Activated B cell treated with CpG ODN at 0.5 μM for 24 hours (primary cell): ENCODE results near the gene TRIM9. TPM values are rescaled to one million over a fixed set of nuclear protein-coding genes. Genes with fewer than 3 reads are reported as not detected.

Source experiments
- ATAC-seq: fragments of 200-7000 bp; cut with Tn5 transposase; one replicate; pipeline ENCODE4 v1.10.0; 2021; ENCODE audit warnings: low read depth, mild to moderate bottlenecking, moderate library complexity
- CTCF ChIA-PET: fragments of 350-600 bp; sonication (Branson Sonifier 250); formaldehyde crosslinking; loops from one replicate; lab custom pipeline; 2021; ENCODE audit warnings: antibody characterized with exemption; lab: Charles Lee
- POLR2A ChIA-PET: fragments of 350-600 bp; sonication (Branson Sonifier 250); formaldehyde crosslinking; loops from one replicate; lab custom pipeline; 2021; ENCODE audit warnings: antibody characterized with exemption; lab: Charles Lee
- DNase-seq: peaks from one replicate; pipeline ENCODE4 v3.0.0; 2022
- H3K27ac Mint-ChIP-seq: one replicate; pipeline ENCODE4 v1.8.0; 2020; ENCODE audit warnings: mixed read lengths
- H3K27me3 Mint-ChIP-seq: one replicate; pipeline ENCODE4 v1.8.0; 2021; ENCODE audit warnings: mixed read lengths
- H3K36me3 Mint-ChIP-seq: one replicate; pipeline ENCODE4 v1.8.0; 2021; ENCODE audit warnings: low read depth, mixed read lengths
- H3K4me1 Mint-ChIP-seq: one replicate; pipeline ENCODE4 v1.8.0; 2021; ENCODE audit warnings: mixed read lengths
- H3K4me3 Mint-ChIP-seq: one replicate; pipeline ENCODE4 v1.8.0; 2020; ENCODE audit warnings: mild to moderate bottlenecking, mixed read lengths
- H3K9me3 Mint-ChIP-seq: one replicate; pipeline ENCODE4 v1.8.0; 2020; ENCODE audit warnings: mixed read lengths
- intact Hi-C: fragments of 100-400 bp; cut with micrococcal nuclease; formaldehyde crosslinking; loops from one replicate; pipeline ENCODE4 v1.15.1; 2024
- total RNA-seq: library from RNA; stranded (reverse); gene quantifications from 2 replicates; pipeline ENCODE4 v1.2.3, GENCODE V29; 2022
- TF ChIP-seq, protein P1 (sequence below): fragments of 200-600 bp; IDR thresholded peaks from one replicate; pipeline ENCODE4 v1.8.0; 2022; ENCODE audit warnings: antibody characterized with exemption, mild to moderate bottlenecking

The TRIM9 gene
- total RNA-seq, 1 donor from 2014 or later, result 0.67 TPM

GRCh38 chr14:51014625-51015024 lies 80.3 kb downstream of the TRIM9 start:
- no peaks in the 10 kb centered on the region for H3K36me3 Mint-ChIP-seq
- no peaks in the 10 kb centered on the region for H3K27me3 Mint-ChIP-seq
- TF ChIP-seq, protein P1, sequence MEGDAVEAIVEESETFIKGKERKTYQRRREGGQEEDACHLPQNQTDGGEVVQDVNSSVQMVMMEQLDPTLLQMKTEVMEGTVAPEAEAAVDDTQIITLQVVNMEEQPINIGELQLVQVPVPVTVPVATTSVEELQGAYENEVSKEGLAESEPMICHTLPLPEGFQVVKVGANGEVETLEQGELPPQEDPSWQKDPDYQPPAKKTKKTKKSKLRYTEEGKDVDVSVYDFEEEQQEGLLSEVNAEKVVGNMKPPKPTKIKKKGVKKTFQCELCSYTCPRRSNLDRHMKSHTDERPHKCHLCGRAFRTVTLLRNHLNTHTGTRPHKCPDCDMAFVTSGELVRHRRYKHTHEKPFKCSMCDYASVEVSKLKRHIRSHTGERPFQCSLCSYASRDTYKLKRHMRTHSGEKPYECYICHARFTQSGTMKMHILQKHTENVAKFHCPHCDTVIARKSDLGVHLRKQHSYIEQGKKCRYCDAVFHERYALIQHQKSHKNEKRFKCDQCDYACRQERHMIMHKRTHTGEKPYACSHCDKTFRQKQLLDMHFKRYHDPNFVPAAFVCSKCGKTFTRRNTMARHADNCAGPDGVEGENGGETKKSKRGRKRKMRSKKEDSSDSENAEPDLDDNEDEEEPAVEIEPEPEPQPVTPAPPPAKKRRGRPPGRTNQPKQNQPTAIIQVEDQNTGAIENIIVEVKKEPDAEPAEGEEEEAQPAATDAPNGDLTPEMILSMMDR, result no peak
- ChIA-PET CTCF (no interaction called here), POLR2A (interaction anchor here (0.7 kb wide), 1 partner anchor 1501 kb away, joined by 3 read pairs; no protein-coding TSS in a partner anchor)
- no peak overlapping the region for H3K27ac Mint-ChIP-seq
- DNase-seq (no peak), ATAC-seq (no peak)
- no peaks in the 10 kb centered on the region for H3K4me1 Mint-ChIP-seq
- intact Hi-C loops, result no loop called here
- no peak overlapping the region for H3K4me3 Mint-ChIP-seq
- H3K9me3 Mint-ChIP-seq, result no peaks in the 10 kb centered on the region

DNA sequence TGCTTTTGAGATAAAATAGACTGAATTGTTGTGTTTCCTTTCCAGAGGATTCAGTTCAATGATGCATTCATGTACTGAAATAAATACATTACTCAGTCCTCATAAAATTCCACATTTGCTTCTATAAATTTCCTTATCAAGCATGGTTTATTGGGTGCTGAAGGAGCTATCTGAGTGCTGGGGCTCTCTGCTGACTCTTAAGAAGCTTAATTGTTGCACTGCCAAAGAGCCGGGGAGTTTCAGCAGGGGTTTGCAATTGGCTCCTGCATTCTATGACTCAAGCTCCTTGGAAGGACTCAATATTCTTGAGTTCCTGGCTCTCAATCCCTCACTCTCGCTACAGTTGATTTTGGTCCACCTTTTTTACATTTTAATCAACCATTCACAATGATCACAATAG lies 80.8 kb downstream of the TRIM9 start:
- intact Hi-C loops, result no loop called here
- H3K27ac Mint-ChIP-seq, result no peak overlapping the region
- ChIA-PET CTCF (no interaction called here), POLR2A (no interaction called here)
- DNase-seq (no peak), ATAC-seq (no peak)
- H3K4me1 Mint-ChIP-seq, result no peaks in the 10 kb centered on the region
- no peaks in the 10 kb centered on the region for H3K27me3 Mint-ChIP-seq
- no peaks in the 10 kb centered on the region for H3K9me3 Mint-ChIP-seq
- TF ChIP-seq, protein P1, result no peak
- H3K36me3 Mint-ChIP-seq, result no peaks in the 10 kb centered on the region
- no peak overlapping the region for H3K4me3 Mint-ChIP-seq

- intact Hi-C loops, result no loop called here
- H3K9me3 Mint-ChIP-seq, result no peaks in the 10 kb centered on the region
- no peaks in the 10 kb centered on the region for H3K4me1 Mint-ChIP-seq
- DNase-seq, result no peak
- no peak overlapping the region for H3K27ac Mint-ChIP-seq
- ATAC-seq, result no peak
- TF ChIP-seq, protein P1, result no peak
- CTCF ChIA-PET, result no interaction called here
- POLR2A ChIA-PET, result no interaction called here
- no peak overlapping the region for H3K4me3 Mint-ChIP-seq
- H3K36me3 Mint-ChIP-seq, result no peaks in the 10 kb centered on the region
- H3K27me3 Mint-ChIP-seq, result peaks cover 3% of the 10 kb centered on the region
These were observed 82.8 kb downstream of the TRIM9 start for GRCh38 chr14:51012055-51012454.

GRCh38 chr14:51008446-51008845 lies 86.5 kb downstream of the TRIM9 start:
- Mint-ChIP-seq H3K36me3 (no peaks in the 10 kb centered on the region), H3K27ac (no peak overlapping the region), H3K27me3 (peaks cover 3% of the 10 kb centered on the region), H3K4me1 (no peaks in the 10 kb centered on the region), H3K9me3 (no peaks in the 10 kb centered on the region), H3K4me3 (no peak overlapping the region)
- DNase-seq (no peak), ATAC-seq (no peak)
- POLR2A ChIA-PET, result no interaction called here
- TF ChIP-seq, protein P1, result no peak
- CTCF ChIA-PET, result no interaction called here
- intact Hi-C loops, result no loop called here

DNA sequence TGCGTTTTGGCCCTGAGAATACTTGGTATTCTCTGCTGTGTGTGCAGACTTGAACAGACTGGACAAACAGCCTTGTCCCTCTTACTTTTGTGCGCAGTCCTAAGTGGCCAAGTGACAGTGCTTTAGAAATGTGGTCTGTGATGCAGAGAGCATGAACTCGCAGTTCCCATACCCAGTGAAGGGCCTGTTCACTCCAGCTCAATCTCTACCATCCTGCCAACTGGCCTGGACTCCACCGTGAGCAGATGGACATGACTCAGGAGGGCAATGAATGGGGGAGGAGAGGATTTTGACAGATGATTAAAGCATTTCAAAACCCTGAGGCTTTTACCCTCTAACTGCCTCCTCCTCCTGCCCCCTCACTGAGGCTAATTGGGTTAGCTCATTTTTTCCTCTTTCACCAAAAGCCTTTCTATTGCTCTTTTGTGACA lies 88.1 kb downstream of the TRIM9 start:
- Mint-ChIP-seq H3K9me3 (no peaks in the 10 kb centered on the region), H3K4me1 (no peaks in the 10 kb centered on the region), H3K36me3 (no peaks in the 10 kb centered on the region), H3K27me3 (peaks cover 4% of the 10 kb centered on the region), H3K27ac (no peak overlapping the region), H3K4me3 (no peak overlapping the region)
- TF ChIP-seq, protein P1, result no peak
- ChIA-PET POLR2A (no interaction called here), CTCF (no interaction called here)
- ATAC-seq (no peak), DNase-seq (no peak)
- intact Hi-C loops, result no loop called here
